PC-9 (cell line): ENCODE results near the gene POLD4. TPM values are rescaled to one million over a fixed set of nuclear protein-coding genes. Genes with fewer than 3 reads are reported as not detected.

Source experiments
- BruUV-seq: library from RNA; stranded (reverse); fragments of 400-500 nt; replicated peaks from 2 replicates; lab custom pipeline; 2021; lab: Mats Ljungman, UMichigan
- CTCF ChIA-PET: fragments of 300-600 bp; sonication (Branson Sonifier 250); formaldehyde crosslinking; loops from one replicate; lab custom pipeline; 2022; ENCODE audit warnings: antibody characterized with exemption; lab: Charles Lee
- POLR2A ChIA-PET: fragments of 300-600 bp; sonication (Branson Sonifier 250); formaldehyde crosslinking; loops from one replicate; lab custom pipeline; 2022; ENCODE audit warnings: antibody characterized with exemption; ENCODE audit not compliant: unreplicated experiment; lab: Charles Lee
- DNase-seq, 2 experiments: peaks; one replicate each; pipeline versions ENCODE4 v3.0.0 to v3.0.0-alpha.2; 2015 to 2022; ENCODE audit warnings: mixed read lengths in 1 of 2
- H2AFZ ChIP-seq: fragments of 200-600 bp; sonication (generic); 2 replicates; pipeline ENCODE4 v1.8.1; 2017; ENCODE audit warnings: antibody characterized with exemption
- H3F3A ChIP-seq: fragments of 200-600 bp; sonication (generic); 2 replicates; pipeline ENCODE4 v1.8.1; 2017; ENCODE audit warnings: antibody characterized with exemption, mild to moderate bottlenecking, low read depth; ENCODE audit not compliant: insufficient read depth
- H3K27ac ChIP-seq: fragments of 200-600 bp; sonication (generic); 2 replicates; pipeline ENCODE4 v1.6.1; 2016; ENCODE audit warnings: mixed run types
- H3K27me3 ChIP-seq: fragments of 200-600 bp; sonication (generic); 2 replicates; pipeline ENCODE4 v1.6.1; 2016; ENCODE audit warnings: low read depth, mixed run types; ENCODE audit not compliant: insufficient read depth
- H3K36me3 ChIP-seq: fragments of 200-600 bp; sonication (generic); 2 replicates; pipeline ENCODE4 v1.6.1; 2016; ENCODE audit warnings: low read depth, mixed run types
- H3K4me1 ChIP-seq: fragments of 200-600 bp; sonication (generic); replicated peaks from 2 replicates; pipeline ENCODE4 v1.6.1; 2016; ENCODE audit warnings: mixed run types; ENCODE audit not compliant: insufficient read depth
- H3K4me2 ChIP-seq: fragments of 200-600 bp; sonication (generic); 2 replicates; pipeline ENCODE4 v1.6.1; 2017; ENCODE audit warnings: mixed run types
- H3K4me3 ChIP-seq: fragments of 200-600 bp; sonication (generic); 2 replicates; pipeline ENCODE4 v1.6.1; 2016; ENCODE audit warnings: mixed run types
- H3K79me2 ChIP-seq: fragments of 200-600 bp; sonication (generic); 2 replicates; pipeline ENCODE4 v1.6.1; 2017; ENCODE audit warnings: low read depth, mixed run types
- H3K9me2 ChIP-seq: fragments of 200-600 bp; sonication (generic); 2 replicates; pipeline ENCODE4 v1.8.1; 2017; ENCODE audit warnings: mild to moderate bottlenecking; ENCODE audit not compliant: insufficient read depth
- H3K9me3 ChIP-seq: fragments of 200-600 bp; sonication (generic); 2 replicates; pipeline ENCODE4 v1.8.1; 2016; ENCODE audit warnings: low read depth; ENCODE audit not compliant: insufficient read depth
- H4K20me1 ChIP-seq: fragments of 200-600 bp; sonication (generic); 2 replicates; pipeline ENCODE4 v1.8.1; 2017; ENCODE audit not compliant: insufficient read depth
- EZH2 ChIP-seq: fragments of 200-600 bp; sonication (generic); IDR thresholded peaks from 2 replicates; pipeline ENCODE4 v1.8.0; 2017; ENCODE audit warnings: antibody characterized with exemption, low read depth
- intact Hi-C: fragments of 100-400 bp; cut with micrococcal nuclease; formaldehyde crosslinking; loops from one replicate; pipeline ENCODE4 v1.10.0; 2022; ENCODE audit not compliant: unreplicated experiment
- total RNA-seq: library from RNA; stranded (reverse); gene quantifications from 2 replicates; pipeline ENCODE4 v1.2.3, GENCODE V29; 2021
- TF ChIP-seq, protein P1 (sequence below): fragments of 200-600 bp; sonication (generic); conservative IDR thresholded peaks from 2 replicates; pipeline ENCODE4 v1.6.1; 2017; ENCODE audit warnings: mixed run types, antibody characterized with exemption, mild to moderate bottlenecking, moderate library complexity

POLD4 gene
- total RNA-seq, 1 experiment from 2014 or later = 67.1 TPM

DNA sequence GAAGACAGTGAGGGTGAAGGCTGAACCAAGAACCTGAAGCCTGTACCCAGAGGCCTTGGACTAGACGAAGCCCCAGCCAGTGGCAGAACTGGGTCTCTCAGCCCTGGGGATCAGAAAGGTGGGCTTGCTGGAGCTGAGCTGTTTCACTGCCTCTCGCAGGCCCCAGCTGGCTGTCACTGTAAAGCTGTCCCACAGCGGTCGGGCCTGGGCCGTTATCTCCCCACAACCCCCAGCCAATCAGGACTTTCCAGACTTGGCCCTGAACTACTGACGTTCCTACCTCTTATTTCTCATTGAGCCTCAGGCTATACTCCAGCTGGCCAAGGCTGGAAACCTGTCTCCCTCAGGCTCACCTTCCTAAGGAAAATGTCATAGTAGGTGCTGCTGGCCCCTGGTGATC is 44.2 kb upstream of the POLD4 start:
- Histone ChIP-seq H3K27me3 (no peaks in the 10 kb centered on the region), H3K27ac (no peak overlapping the region), H3K9me2 (no peaks in the 10 kb centered on the region), H3K9me3 (no peaks in the 10 kb centered on the region), H3K4me3 (no peak overlapping the region), H3K36me3 (0 out of 2 replicates have a peak, but pooled peaks cover 6% of the 10 kb centered on the region), H3K79me2 (peaks cover 20% of the 10 kb centered on the region), H3K4me1 (peaks cover 17% of the 10 kb centered on the region), H4K20me1 (peaks cover 3% of the 10 kb centered on the region; the same call in 1 of the 2 replicates), H3F3A (peaks cover 29% of the 10 kb centered on the region; the same call in 1 of the 2 replicates), H3K4me2 (no peak overlapping the region), H2AFZ (no peak overlapping the region)
- TF ChIP-seq EZH2 = no peak
- TF ChIP-seq, protein P1, sequence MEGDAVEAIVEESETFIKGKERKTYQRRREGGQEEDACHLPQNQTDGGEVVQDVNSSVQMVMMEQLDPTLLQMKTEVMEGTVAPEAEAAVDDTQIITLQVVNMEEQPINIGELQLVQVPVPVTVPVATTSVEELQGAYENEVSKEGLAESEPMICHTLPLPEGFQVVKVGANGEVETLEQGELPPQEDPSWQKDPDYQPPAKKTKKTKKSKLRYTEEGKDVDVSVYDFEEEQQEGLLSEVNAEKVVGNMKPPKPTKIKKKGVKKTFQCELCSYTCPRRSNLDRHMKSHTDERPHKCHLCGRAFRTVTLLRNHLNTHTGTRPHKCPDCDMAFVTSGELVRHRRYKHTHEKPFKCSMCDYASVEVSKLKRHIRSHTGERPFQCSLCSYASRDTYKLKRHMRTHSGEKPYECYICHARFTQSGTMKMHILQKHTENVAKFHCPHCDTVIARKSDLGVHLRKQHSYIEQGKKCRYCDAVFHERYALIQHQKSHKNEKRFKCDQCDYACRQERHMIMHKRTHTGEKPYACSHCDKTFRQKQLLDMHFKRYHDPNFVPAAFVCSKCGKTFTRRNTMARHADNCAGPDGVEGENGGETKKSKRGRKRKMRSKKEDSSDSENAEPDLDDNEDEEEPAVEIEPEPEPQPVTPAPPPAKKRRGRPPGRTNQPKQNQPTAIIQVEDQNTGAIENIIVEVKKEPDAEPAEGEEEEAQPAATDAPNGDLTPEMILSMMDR = no peak
- intact Hi-C loops = no loop called here
- POLR2A ChIA-PET = no interaction called here
- DNase-seq = no peak
- no TSS peak for BruUV-seq
- CTCF ChIA-PET = no interaction called here

DNA sequence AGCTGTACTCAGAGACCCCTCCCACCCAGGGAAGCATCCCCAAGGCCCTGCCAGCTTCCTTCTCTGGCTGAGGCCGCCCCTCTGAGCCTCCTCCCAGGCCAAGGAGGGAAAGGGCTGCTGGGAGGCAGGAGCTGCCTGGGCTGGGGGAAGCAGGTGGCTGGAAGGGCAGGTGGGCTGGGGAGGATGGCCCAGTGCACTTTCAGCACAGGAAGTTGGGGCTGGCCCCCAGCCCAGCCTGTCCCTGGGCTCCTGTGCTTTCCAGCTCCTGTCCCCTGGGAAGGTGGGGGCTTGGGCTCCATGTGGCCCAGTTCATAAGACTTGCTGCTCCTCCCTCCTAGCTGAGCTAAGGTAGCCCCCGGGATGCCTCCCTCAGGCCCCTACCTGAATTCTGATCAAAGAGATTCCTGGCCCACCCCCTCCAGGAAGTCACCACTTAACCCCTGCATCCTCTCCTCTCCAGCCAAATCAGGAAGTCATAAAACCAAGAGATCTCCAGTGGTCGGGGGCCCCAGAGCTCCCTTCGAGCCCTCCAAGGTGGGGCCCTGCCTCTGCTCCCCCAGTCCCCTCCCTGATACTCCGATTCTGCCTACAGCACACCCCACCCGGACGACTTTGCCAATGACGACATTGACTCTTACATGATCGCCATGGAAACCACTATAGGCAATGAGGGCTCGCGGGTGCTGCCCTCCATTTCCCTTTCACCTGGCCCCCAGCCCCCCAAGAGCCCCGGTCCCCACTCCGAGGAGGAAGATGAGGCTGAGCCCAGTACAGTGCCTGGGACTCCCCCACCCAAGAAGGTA is 43.4 kb upstream of the POLD4 start:
- Histone ChIP-seq H3K4me1 (peaks cover 14% of the 10 kb centered on the region), H3K27me3 (no peaks in the 10 kb centered on the region), H3K4me2 (no peak overlapping the region), H3K27ac (no peak overlapping the region), H3K9me3 (no peaks in the 10 kb centered on the region), H3K79me2 (peaks cover 20% of the 10 kb centered on the region), H4K20me1 (peaks cover 3% of the 10 kb centered on the region; the same call in 1 of the 2 replicates), H3K36me3 (0 out of 2 replicates have a peak, but pooled peaks cover 6% of the 10 kb centered on the region), H3K4me3 (no peak overlapping the region), H3F3A (peaks cover 28% of the 10 kb centered on the region; the same call in 1 of the 2 replicates), H3K9me2 (no peaks in the 10 kb centered on the region), H2AFZ (no peak overlapping the region)
- no peak for TF ChIP-seq EZH2
- TF ChIP-seq, protein P1 = no peak
- BruUV-seq = no TSS peak
- intact Hi-C loops = no loop called here
- ChIA-PET POLR2A (interaction anchor here (0.6 to 0.8 kb wide), 3 partner anchors 10 to 182 kb away, joined by 3 read pairs; no protein-coding TSS in a partner anchor), CTCF (no interaction called here)
- no peak for DNase-seq

DNA sequence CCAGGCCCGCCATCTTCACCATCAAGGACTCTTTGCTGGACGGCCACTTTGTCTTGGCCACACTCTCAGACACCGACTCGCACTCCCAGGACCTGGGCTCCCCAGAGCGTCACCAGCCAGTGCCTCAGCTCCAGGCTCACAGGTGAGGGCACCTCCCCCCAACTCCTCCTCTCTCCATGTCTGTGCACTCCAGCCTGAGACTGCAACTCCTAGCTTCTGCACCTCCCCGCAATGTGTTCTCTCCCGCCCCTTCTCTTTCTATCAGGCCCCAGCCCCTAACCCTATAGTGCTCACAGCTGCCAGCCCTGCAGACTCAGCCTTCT is 42.9 kb upstream of the POLD4 start:
- peaks cover 22% of the 10 kb centered on the region for H3K79me2 ChIP-seq

More for the DNA sequence above, 42.9 kb upstream of the POLD4 start:
- Histone ChIP-seq H2AFZ (no peak overlapping the region), H3F3A (peaks cover 31% of the 10 kb centered on the region), H3K9me2 (no peaks in the 10 kb centered on the region), H3K27me3 (no peaks in the 10 kb centered on the region), H3K27ac (no peak overlapping the region), H3K4me2 (no peak overlapping the region), H4K20me1 (peaks cover 3% of the 10 kb centered on the region; the same call in 1 of the 2 replicates), H3K4me3 (no peak overlapping the region), H3K9me3 (no peaks in the 10 kb centered on the region), H3K4me1 (peaks cover 14% of the 10 kb centered on the region), H3K36me3 (0 out of 2 replicates have a peak, but pooled peaks cover 6% of the 10 kb centered on the region)
- CTCF ChIA-PET = no interaction called here
- DNase-seq = no peak
- BruUV-seq = no TSS peak
- TF ChIP-seq EZH2 = no peak
- TF ChIP-seq, protein P1 = no peak
- POLR2A ChIA-PET = interaction anchor here (0.8 kb wide), 2 partner anchors 22 to 183 kb away, joined by 3 read pairs; no protein-coding TSS in a partner anchor
- intact Hi-C loops = no loop called here
